NCI-H2227 treated with DMSO at 0.1 percent for 48 hours (cell line): ENCODE results near the gene ELF1.
"Not testable (repeated sequence)": the region's sequence is repeated elsewhere in the genome, so short reads cannot be mapped to it uniquely, and the experiment has no call there.

Experiments
- DNase-seq: peaks from one replicate; lab custom pipeline; 2025; lab: John Stamatoyannopoulos, UW

Gene ELF1

DNA sequence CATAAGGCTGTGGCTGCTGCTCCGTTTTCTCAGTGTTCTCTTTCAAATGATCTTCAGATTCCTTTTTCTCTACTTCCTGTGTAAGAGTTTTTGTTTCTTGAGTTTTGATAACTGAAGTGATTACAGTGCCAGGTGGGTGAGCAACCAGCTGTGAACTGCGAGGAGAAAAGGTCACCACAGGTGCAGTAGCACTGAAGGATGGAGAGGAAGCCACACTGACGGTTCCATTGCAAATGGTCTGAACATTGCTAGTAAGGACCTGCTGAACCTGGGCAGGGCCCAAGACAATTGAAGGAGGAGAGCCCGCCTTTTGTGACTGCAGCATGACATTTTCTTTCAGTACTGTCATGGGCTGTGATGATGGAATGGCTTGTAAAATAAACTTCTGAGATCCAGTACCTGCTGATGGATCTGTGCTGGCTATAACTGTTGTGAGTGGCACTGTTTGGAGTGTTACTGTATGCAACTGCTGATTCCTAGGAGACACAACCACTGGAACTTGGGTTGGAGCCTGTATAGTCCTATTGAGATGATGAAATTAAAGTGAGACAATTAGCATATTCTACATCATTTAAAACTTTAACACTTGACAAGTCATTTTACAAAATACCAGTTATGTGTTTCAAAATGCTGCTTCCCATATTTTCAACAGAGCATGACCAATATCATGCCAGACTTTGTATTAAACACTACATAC is 85.5 kb downstream of the ELF1 start:
- DNase-seq, result no peak

DNA sequence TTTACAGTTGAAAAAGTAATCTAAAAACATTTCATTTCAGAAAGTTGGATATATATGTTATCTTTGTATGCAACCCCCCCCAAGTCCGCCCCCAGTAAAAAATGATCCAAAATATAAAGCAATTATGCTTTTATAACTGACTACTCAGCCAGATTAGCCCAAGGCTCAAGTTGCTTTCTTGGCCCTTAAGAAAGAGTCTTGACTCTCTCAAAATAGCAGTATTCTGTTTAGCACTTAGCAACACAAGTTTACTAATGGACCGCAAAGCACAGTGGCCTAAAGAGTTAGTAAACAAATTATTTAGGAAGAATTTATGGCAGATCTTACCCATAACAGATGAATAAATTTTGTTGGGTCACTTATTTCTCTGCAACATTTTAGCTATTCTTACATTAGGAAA is 86.9 kb downstream of the ELF1 start:
- DNase-seq, result no peak

DNA sequence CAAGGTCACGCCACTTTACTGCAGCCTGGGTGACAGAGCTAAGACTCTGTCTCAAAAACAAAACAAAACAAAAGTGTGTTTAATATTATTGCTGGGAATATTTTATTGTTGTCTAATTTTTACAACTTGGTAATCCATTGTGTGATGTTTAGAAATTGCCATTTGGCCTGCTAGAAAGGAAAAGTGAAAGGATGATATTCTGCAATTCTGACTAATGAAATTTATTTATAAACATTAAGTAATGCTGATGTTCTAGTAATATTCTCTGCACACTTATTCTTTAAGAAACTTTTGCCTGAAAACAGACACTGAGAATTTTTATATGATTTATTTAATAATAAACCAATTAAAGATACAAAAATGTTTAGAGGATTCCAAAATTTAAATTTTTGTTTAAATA is 87.4 kb downstream of the ELF1 start:
- DNase-seq, result no peak

DNA sequence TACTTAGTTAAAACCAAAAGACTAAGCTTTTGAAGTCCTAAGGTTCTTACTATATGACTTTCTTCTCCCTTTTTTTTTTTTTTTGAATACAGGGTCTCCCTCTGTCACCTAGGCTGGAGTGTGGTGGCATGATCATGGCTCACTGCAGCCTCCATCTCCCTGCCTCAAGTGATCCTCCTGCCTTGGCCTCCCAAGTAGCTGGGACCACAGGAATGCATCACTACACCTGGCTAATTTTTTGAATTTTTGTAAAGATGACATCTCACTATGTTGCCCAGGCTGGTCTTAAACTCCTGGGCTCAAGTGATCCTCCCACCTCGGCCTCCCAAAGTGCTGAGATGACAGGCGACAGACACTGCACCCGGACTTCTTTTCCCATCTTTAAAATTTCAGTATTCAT is 89.2 kb downstream of the ELF1 start:
- not testable (repeated sequence) for DNase-seq

DNA sequence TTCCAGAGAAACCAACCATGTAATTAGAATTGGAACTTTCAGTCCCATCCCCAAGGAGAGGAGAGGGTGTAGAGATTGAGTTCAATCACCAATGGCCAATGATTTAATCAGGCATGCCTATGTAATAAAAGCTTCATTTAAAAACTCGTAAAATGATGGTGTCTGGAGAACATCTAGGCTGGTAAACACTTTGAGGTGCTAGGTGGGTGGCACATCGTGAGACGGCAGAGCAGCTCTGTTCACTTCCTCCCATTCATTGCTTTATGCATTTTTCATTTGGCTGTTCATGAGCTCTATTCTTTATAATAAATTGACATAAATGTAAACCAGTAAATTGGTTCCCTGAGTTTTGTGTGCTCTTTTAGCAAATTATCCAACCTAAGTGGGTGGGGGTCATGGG is 90.1 kb downstream of the ELF1 start:
- no peak for DNase-seq

DNA sequence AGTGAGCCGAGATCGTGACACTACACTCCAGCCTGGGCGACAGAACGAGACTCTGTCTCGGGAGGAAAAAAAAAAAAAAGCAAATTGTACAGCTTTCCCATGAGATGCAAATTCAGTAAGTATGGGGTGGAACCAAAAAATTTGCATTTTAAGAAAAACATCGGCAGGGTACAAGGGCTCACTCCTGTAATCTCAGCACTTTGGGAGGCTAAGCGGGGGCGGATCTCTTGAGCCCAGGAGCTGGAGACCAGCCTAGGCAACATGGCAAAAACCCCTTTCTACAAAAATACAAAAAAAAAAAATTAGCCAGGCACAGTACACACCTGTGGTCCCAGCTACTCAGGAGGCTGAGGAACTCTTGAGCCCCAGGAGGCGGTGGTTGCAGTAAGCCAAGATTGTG is 91.2 kb downstream of the ELF1 start:
- DNase-seq, result no peak

DNA sequence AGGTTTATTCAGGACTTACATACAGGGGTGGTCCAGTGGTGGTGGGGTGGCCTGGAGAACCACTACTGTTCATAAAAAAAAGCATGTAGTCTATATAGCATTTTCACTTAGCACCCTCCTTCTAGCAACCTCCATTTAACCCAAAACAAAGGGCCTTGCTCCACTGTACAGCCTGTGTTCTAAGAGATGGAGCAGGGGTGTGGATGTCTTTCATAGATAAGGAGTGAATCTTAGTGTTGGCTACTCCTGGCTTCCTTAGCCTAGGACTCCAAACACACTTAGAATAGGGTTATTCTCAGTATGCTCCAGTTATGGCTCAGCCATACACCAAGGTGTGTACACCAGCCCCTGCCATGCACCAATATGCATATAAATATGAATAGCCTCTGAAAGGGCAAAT is 95.2 kb downstream of the ELF1 start:
- DNase-seq, result no peak

DNA sequence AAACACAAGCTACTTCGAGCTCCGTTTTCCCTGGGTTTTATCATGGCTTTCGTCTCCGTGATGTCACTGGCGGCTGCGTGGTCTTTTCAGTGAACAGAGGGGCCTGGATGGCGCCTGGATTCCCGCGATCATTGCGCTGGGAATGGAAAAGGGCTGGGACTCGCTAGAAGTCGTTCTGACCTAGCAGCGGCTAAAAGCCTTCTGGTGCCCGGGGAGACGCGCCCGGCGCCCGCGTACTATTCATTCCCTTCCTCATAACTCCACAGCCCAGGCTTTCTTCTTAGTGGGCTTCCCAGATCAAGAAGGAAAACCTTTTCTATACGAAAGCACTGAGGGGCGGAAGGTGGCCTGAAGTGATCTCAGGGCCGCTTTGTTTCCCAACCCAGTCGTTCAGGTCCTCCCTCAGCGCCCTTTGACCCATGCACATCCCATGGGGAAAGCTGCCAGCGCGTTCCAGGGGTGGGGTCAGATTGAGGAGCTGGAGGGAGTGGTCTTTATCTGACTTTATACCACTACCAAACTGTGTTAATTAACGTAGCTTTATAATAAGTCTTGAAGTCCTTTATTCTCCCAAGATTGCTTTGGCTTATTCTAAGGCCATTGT is 96.6 kb downstream of the ELF1 start:
- DNase-seq, result no peak

DNA sequence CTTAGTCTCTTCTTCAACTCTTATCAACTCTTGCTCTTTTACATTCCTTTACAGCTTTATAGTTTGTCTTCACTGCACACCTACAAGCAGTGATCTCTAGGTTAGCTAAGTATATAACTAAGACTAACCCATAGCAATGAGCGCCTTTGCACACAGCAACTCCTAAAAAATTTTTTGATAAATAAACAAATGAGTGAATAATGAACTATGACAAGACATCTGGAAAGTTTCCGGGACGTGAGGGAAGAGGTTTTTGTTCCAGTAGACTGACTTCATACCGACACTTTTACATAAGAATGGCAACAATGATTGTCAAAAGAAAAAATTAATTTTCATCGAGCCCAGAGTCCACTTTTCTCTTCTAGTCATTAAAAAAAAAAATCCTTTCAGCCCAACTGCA is 98.3 kb downstream of the ELF1 start:
- DNase-seq, result no peak

DNA sequence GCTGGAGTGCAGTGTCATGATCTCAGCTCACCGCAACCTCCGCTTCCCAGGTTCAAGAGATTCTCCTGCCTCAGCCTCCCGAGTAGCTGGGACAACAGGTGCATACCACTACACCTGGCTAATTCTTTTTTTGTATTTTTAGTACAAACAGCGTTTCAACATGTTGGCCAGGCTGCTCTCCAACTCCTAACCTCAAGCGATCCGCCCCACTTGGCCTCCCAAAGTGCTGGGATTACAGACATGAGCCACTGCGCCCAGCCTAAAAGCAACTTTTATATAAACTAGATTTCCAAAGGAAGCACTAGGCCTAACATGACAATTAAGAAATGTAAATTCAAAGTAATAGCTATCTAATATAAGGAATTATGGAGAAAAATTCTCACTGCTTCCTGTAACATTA is 99.2 kb downstream of the ELF1 start:
- not testable (repeated sequence) for DNase-seq

DNA sequence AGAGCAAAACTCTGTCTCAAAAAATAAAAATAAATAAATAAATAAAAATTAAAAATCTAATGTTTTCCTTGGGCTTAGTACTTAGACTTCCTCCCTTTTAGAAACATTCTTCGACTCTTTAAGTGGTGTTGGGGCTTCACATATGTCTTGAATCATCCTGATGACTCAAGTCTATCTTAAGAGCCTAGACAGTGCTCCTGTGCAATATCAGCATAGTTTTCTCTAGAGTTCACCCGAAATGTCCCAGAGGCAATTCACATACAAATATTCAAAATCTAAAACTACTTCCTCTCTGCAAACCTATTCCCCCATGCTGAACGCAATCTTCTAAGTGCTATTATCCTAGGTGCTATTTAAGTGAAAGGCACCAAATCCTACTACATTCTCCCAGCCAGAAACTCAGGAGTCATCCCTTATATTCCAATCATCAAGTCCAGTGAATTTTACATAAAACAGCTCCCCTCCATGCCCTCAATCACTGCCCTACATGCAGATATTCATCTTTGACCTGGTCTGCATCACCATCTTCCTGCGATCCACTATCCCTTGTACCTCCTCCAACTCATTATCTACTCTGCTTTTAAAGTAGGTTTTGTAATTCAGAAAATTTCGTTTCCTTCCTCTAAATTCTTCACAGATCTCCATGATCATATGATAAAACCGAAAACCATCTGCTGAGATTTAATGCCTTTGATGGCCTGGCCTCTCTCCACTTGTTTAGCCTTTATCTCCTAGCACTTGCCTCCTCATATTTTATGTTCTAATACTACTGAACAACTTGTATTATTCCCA is 102.7 kb downstream of the ELF1 start:
- no peak for DNase-seq

DNA sequence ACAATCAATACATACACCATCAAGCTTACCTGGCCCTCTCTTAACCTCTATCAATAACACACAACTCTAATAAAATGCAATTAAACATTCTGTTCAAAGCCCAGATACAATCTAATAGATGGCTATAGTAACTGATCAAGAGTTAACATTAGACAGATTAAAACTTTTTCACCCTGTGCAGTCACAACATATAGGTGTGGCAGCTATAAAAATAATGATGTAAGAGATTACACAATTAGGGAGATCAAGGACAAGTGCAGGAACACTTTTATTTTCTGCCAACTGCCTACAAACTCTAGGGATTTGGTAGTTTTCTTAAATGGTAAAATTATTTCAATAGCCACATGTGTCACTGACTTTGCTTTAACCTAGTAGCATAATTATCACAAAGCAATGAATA is 104.3 kb downstream of the ELF1 start:
- DNase-seq, result not testable (repeated sequence)

DNA sequence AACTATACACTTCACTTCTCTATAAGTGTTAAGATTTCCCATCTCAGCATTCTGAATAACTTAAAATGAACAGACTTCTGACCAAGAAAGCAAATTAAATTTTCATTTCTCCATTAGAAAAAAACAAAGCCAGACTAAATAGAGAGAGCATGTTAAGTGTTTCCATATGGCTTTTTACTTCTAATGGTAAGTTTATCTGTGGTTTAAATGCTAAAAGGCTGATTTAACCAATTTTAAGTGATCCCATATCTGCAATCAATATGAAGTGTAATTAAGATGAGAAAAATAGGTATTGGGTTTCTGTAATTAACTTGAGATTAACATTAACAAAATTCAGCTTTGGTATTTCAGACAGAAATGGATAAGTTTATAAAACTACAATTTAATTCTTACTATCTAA is 107.8 kb downstream of the ELF1 start:
- DNase-seq, result no peak

DNA sequence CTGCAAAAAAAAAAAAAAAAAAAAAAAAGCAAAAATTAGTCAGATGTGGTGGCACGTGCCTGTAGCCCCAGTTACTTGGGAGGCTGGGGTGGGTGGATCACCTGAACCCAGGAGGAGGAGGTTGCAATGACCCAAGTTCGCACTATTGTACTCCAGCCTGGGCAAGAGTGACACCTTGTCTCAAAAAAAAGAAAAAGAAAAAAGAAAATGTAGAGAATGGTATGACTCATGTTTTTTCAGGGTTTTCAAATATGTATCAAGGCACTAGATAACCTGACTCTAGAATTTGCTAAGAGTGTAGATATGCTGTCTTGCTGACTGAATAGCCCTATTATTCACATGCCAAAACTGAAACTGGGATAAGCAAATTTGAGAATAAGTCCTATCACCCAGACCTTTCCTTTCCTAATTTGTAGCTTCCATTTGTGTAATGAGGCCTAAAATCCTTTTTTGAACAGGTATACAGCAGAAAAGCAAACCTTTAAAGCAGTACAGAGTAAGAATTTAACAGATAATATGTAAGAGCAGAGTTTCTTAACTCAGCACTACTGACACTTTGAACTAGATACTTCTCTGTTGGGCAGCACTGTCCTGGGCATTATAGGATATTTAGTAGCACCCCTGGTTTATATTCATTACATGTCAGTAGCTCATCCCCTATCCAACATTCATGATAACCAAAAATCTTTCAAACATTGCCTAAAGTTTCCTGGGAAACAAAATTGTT is 108.6 kb downstream of the ELF1 start:
- no peak for DNase-seq

DNA sequence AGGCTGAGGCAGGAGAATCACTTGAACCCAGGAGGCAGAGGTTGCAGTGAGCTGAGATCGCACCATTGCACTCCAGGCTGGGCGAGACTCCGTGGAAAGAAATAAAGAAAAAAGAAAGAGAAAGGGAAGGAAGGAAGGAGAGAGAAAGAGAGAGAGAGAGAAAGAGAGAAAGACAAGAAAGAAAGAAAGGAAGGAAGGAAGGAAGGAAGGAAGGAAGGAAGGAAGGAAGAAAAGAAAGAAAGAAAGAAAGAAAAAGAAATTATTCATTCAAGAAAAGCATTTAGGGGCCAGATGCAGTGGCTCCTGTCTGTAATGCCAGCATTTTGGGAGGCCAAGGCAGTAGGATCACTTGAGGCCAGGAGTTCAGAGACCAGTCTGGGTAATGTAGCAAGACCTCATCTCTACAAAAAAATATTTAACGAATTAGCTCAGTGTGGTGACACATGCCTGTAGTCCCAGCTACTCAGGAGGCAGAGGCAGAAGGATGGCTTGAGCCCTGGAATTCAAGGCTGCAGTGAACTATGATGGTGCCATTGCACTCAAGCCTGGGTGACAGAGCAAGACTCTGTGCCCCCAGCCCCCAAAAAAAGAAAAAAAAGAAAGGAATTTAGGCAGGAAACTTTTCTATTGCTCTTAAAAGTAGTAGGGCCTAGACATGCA is 109.4 kb downstream of the ELF1 start:
- not testable (repeated sequence) for DNase-seq

DNA sequence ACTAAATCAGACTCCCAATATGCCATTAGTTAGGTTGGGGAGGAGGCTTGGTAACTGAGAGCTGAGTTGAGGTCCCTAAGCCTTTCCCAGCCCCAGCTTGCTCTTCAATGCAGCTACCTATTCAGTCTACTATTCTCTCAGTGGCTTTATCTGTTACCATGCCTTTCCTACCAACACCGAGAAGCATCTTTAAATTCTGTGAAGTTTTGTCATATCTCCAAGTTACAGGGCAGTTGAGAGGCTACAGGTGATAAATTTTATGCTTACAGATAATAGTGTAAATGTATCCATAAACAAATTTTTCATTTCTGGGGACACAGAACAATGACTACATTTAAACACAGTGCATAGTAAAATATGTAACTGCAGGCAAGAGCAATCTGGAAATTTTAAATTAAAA is 110.6 kb downstream of the ELF1 start:
- no peak for DNase-seq

DNA sequence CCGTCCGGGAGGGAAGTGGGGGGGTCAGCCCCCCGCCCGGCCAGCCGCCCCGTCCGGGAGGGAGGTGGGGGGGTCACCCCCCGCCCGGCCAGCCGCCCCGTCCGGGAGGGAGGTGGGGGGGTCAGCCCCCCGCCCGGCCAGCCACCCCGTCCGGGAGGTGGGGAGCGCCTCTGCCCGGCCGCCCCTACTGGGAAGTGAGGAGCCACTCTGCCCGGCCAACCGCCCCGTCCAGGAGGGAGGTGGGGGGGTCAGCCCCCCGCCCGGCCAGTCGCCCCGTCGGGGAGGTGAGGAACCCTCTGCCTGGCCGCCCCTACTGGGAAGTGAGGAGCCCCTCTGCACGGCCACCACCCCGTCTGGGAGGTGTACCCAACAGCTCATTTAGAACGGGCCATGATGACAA is 118.1 kb downstream of the ELF1 start:
- DNase-seq, result not testable (repeated sequence)

DNA sequence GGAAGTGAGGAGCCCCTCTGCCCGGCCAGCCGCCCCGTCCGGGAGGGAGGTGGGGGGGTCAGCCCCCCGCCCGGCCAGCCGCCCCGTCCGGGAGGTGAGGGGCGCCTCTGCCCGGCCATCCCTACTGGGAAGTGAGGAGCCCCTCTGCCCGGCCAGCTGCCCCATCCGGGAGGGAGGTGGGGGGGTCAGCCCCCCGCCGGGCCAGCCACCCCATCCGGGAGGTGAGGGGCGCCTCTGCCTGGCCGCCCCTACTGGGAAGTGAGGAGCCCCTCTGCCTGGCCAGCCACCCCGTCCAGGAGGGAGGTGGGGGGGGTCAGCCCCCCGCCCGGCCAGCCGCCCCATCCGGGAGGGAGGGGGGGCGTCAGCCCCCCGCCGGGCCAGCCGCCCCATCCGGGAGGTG is 118.5 kb downstream of the ELF1 start:
- not testable (repeated sequence) for DNase-seq

DNA sequence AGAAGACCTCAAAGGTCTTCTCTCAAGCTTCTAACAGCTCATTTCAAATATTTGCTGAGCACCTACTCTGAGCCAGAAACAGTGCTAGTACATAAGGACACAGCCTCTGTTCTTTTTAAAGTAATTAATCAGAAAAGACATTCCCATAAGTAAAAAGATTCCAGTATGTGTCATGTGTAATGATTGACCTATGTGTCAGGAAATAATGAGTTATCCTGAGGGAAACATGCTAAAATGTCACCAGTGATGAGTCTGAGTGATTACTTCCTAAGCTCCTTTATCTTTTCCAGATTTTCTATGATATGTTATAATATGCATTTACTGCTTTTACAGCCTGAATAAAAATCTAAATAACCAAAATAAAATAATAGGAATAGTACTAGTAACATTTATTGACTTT is 122.1 kb downstream of the ELF1 start:
- DNase-seq, result no peak

DNA sequence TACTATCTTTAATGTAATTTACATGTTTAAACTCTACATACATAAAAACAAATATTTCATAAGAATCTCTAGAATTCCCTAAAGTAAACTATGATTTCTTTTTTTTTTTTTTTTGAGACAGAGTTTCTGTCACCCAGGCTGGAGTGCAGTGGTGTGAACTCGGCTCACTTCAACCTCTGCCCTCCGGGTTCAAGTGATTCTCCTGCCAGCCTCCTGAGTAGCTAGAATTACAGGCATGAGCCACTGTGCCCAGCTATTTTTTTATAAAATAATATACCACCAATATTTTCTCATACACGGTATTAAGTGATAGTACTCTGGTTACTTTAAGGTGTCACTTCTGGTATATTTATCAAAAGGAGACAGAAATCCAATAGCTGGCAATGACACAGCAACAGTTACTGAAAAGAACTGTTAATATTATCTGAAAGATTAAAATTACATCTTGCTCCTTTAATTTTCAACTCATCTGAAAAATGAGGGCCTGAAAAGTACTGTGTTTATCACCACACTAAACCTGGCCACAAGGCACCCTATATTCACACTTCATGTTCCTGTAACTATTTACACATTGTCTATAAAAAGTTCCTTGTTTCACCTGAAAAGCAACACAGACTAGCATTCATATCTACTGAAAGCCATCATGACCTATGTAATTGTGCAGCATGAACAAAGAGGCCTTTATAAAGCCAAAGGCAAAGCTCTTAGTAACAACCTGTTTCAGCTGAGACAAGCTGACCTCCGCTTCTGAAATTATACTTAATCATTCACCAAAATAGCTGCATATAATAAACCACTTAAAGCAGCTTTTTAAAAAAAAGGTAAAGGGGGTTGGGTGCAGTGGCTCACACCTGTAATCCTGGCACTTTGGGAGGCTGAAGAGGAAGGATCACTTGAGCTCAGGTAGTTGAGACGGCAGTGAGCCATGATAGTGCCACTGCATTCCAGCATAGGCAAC is 123.6 kb downstream of the ELF1 start:
- DNase-seq, result peak; percentile 20

DNA sequence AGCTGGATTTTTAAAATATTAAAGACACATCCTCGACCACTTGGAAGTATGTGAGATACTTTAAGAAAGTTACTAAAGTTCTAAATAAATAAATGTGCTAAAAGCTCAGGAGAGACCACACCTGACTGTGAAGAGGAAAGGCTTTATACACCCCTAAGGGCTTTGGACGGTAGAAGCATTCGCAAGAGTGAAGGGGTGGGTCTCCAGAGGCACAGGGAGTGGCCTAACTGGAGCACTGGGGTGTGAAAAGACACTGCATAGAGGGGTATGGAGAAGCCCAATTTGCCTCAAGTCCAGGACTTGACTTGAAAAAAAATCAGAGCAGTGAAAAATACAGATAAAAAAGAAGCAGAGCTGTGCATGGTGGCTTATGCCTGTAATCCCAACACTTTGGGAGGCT is 125.5 kb downstream of the ELF1 start:
- DNase-seq, result not testable (repeated sequence)
